Measurements from ENCODE around the gene STXBP6.
"Not testable (repeated sequence)": the region's sequence is repeated elsewhere in the genome, so short reads cannot be mapped to it uniquely, and the experiment has no call there.

The STXBP6 gene

DNA sequence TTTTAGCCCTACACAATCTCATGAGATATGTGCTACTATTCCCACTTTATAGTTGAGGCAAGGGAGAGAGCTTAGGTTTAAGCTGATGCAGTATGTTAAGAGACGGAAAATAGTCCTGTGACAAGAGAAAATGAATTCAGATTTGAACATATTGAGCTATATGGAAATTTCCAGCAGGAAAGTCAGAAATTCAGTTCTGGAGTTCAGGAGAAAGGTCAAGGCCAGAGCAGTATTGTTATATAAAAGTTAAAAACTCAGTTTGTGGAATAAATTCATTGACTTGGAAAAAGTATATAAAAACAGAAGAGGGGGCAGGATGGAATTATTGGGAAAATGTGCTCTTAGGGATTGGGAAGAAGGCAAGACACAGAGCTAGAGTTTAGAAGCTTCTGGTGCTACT lies 248.9 kb downstream of the STXBP6 start:
- DNase-seq (ENCODE audit: low read depth): no peak

DNA sequence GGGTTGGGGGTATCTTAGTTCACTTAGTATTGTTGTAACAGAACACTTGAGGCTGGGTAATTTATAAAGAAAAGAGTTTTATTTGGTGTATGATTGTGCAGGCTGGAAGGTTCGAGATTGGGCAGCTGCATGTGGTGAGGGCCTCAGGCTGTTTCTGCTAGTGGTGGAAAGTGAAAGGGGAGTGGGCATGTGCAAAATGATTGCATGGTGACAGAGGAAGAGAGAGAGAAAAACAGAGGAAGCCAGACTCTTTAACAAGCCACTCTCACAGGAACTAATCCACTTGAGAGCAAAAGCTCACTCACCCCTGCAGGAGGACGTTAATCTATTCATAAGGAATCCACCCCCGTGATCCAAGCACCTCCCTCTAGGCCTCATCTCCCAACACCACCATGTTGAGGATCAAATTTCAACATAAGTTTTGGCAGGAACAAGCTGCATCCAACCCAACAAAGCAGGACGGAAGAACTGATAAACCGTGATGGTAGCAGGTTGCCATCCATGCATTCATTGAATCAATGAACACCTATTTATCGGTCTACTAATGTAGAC lies 251.0 kb downstream of the STXBP6 start:
- DNase-seq (ENCODE audit: low read depth): no peak

DNA sequence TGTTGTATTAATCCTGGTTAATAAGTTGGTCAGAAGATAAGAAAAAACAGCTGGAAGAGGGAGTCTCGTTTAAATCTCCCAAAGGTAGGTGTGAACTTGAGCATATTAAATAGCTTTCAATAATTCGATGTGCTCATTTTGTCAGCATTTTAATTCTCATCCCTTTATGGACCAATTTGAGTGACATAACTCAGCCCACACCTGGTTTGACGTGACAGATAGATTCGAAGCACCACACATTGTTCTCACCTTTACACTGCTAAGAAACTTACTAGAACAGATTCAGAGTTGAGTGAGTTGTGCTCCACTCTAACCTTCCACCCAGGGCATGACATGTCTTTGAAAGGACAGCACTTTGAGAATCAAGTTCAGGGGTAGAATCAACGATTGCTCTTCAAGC lies 254.5 kb downstream of the STXBP6 start:
- DNase-seq (ENCODE audit: low read depth): no peak

DNA sequence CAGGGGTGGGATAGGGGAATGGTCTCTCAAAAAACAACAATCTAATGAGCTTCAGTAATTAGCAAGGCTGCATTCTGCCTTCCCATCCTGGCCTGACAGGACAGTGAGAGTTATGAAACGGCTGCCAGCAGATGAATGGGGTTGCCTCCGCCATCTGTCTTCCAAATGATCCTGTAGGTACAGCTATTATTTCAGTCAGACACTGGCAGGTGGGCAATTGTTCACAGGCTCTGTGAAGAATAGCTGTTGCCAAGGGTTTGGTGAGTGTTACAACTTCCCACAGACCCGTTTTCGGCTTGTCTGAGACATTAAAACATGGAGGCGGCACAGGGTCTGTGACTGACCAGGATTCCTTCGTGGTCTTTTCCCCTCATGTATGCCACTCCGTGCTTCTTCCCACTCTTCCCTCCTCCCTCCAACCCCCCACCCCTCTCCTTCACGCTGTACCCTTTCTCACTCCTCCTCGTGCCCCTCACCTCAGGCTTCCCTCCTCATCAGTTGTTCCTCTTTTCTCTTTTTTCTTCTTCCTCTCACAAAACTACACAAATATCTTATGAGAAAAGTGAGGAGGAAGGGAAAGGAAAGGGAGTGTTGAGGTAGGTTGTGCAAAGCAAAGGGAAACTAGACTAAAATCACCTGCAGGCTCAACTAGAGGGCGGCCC lies 255.2 kb downstream of the STXBP6 start:
- DNase-seq (ENCODE audit: low read depth): no peak

DNA sequence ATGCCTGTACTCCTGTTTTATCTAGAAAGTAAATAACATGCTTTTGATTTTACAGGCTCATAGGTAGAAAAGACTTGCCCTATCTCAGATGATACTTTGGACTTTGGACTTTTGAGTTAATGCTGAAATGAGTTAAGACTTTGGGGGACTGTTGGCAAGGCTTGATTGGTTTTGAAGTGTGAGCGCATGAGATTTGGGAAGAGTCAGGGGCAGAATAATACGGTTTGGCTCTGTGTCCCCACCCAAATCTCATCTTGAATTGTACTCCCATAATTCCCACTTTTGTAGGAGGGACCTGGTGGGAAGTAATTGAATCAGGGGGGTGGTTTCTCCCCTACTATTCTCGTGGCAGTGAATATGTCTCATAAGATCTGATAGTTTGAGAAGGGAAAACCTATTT lies 259.8 kb downstream of the STXBP6 start:
- no peak for DNase-seq (ENCODE audit: low read depth)

DNA sequence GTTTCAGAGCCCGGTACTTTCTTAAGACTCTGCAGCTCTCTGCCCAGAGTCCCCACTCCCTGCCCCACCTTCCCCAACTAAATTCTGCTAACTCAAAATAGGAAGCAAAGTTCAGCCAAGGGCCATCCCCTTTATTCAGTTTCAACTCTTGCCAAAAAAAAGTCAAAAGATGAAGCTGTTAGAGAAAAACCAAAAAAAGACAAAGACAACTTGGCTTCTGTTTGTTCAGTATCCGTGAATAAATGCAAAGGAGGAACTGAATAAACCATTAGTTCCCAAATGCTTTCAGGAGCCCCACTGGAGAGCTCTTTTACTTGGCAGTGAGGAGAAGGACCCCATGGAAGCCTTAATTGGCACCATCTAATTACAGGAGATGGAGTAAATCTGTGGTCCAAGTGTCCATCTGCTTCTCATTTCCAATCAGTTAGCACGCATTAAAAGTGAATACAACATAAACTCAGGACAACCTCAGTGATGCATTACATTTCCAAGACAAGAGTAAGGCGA lies 260.5 kb downstream of the STXBP6 start:
- no peak for DNase-seq (ENCODE audit: low read depth)

DNA sequence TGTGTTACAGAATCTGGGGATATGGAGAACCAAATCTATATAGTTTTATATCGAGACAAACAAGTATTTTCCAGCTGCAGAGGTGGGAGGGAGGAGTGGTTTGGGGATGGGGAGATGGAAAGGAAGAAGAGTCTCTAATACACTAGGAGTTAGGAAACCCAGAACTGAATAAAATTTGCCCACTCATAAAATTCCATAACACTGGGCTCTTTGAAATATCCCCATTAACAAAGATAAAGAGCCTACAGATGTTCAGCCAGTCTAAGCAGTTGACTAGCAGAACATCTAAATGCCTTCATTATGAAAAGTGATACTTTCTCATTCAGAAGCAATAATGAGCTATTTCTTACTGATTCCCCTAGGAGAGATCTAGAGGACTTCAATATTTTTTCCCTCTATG lies 264.2 kb downstream of the STXBP6 start:
- DNase-seq (ENCODE audit: low read depth): no peak

DNA sequence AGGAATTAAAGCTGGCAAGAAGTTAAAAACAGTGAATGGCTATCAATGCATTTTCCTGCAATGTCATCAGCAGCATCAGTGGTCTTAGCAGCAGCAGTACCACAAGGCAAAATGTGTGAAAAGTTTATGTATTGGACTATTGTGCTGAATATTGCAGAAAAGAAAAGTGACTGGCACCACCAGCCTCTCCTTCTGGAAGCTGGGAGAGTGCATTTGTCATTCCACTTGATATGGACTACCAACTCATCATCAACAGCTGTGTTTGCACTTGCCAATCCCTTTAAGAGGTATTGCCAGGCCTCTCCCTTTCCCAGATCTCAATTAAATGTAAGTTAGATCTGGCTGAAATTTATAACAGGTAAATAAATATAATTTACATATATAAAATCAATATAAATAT lies 265.0 kb downstream of the STXBP6 start:
- DNase-seq (ENCODE audit: low read depth): no peak

DNA sequence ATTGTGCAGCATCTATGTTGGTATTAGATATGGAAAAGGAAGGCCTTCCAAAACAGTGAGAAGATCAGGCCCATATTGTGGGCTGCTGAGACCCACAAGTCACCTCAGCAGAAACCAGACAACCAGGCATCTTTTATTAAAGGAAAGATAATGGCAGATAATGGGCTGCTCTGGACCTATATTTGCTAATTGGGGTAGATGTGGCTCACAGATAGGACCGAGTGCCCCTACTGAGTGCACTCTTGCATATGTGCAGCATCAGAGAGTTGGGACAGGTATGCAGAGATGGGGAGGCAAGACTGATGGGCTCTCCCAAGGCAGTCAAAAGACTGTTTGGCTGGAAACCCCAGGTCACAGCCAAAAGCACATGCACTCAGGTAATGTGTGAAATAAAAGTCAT lies 266.2 kb downstream of the STXBP6 start:
- DNase-seq (ENCODE audit: low read depth): no peak

DNA sequence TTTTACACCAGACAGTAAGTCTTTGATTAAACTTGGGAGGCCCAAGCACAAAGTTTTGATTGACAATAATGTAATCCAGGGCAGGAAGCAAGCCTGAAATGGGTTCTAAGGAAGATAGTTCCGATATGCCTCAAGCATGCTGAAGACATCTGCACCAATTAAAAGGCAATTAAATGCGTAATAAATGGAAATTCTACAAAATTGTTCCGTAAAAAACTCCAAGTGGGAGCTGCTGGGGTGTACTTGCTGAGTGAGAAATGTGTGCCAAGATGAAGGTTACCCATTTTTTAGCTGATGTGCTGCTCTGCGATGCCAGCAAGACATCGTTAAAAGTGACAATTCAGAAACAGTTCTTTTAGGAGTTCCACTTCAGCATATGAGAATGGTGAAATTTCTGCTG lies 269.7 kb downstream of the STXBP6 start:
- no peak for DNase-seq (ENCODE audit: low read depth)

DNA sequence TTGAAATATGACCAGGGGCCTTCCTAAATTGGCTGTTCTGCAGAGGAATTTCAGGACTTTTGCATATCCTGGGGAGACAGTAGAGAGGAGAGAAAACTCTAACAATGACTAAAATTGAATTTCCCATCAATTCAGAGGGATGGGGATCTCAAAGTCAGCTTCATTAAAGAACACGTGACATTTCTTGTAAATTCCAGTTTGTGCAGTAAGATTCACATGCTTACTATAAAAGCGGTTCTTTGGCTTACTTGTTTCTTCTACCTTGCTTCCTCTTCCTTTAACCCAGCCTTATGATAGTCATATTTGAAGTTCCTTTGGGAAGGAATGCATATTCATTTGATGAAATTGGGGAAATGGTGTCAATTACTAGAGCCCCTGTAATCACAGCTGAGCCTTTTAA lies 272.3 kb downstream of the STXBP6 start:
- DNase-seq (ENCODE audit: low read depth): no peak

DNA sequence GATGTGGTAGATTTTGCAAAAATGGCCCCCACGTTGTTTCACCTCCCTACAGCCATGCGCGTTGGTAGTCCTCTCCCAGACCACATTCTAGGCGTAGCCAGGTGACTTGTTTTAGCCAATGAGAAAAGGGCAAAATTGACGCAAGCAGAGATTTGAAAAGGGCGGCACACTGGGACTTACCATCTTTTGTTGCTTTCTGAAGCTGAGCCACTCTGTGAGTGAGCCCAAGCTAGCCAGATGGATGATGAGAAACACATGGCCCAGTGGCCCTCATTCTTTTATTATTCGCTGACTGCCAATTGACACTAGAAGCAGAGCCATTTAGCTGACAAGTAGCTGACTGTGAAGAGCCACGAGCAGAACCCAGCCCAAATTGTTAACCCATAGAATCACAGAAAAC lies 274.0 kb downstream of the STXBP6 start:
- DNase-seq (ENCODE audit: low read depth): no peak

DNA sequence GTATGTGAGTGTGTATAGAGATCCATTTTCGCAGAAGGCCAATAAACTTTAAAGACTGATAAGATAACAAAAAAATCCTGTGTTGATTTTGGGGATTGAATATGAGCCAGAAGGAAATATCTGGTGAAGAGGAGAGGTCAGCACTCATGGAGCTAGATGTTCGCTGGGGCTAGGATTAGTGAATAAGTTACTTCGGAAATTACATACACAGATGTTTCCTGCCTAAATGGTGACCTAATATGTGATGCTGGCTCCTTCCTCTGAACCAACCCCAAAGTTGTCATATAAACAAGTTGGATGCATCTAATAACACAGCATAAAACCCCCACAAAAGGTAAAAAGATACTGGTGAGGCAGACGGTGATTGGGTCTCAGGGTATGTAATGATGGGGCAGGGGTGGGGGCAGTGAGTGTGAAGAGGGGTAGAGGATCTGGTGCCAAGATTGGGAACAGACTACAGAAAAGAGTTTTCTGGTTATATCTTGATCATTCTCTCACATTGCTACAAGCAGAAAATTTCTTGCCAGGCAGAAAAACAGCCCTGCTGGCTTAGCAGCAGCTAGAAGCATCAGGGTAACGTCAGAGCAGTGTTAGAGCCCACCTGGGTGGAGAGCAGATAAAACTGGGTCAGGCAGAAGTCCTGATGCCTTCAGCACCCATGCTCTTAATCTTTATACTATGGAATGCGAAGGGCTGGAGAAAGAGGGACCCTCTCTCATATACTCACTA lies 275.6 kb downstream of the STXBP6 start:
- no peak for DNase-seq (ENCODE audit: low read depth)

DNA sequence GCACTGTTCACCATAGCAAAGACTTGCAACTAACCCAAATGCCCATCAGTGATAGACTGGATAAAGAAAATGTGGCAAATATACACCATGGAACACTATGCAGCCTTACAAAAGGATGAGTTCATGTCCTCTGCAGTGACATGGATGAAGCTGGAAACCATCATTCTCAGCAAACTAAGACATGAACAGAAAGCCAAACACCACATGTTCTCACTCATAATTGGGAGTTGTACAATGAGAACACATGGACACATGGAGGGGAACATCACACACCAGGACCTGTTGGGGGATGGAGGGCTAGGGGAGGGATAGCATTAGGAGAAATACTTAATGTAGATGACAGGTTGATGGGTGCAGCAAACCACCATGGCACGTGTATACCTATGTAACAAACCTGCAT lies 276.4 kb downstream of the STXBP6 start:
- not testable (repeated sequence) for DNase-seq (ENCODE audit: low read depth)

DNA sequence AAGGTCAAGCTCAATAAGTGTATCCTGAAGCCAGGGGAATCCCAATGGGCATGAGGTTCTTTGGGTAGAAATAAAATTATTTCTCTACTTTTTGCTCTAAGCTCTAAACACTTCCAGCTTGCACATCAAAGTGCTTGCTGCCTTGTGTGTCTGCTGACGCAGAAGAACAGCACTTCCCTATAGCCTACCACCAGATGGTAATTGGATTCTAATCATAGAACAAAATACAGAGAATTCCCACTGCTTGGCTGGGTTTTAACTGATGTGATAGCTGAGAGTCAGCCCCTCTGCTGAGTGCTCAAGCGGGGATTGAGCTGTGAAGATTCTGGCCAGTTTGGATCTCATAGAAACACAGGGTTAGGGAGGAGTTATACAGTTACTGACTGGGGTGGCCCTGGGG lies 283.5 kb downstream of the STXBP6 start:
- DNase-seq (ENCODE audit: low read depth): no peak

DNA sequence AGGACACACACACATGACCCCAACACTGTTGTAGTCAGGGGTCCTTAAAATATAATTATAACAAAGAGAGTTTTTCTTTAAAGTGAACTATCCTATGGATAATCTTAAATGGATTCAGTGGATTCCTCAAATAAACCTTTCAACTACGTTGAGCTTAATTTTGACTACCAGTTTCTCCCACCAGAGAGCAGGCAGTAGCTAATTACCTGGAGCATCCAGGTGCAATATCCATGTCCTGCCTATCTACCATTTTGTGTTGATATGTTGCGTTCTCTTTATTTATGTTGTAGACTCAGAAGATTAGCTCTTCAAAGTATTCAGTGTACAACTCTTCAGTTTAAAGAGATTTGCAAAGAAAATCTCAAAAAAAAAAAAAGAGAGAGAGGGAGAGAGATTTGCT lies 288.8 kb downstream of the STXBP6 start:
- DNase-seq (ENCODE audit: low read depth): no peak

All from T follicular helper cell (primary cell).